Lower lobe of right lung (tissue), 2 donors: ENCODE results near the gene RAP2C. TPM values are rescaled to one million over a fixed set of nuclear protein-coding genes. Genes with fewer than 3 reads are reported as not detected.
A peak's percentile ranks its signal among the peaks of the same experiment; 100 is the strongest.

Experiments
- ATAC-seq, 2 donors: fragments of 200-7000 bp; cut with Tn5 transposase; one replicate each; pipeline ENCODE4 v1.9.1; 2020 to 2022; ENCODE audit warnings: mild to moderate bottlenecking in 2 of 2, moderate library complexity in 2 of 2
- DNase-seq: peaks from one replicate; pipeline ENCODE4 v3.0.0-alpha.2; 2020
- H3K27ac ChIP-seq: fragments of 200-600 bp; one replicate; pipeline ENCODE4 v1.8.0; 2022
- H3K27me3 ChIP-seq: fragments of 200-600 bp; one replicate; pipeline ENCODE4 v1.8.0; 2022; ENCODE audit warnings: low read depth
- H3K36me3 ChIP-seq: fragments of 200-600 bp; one replicate; pipeline ENCODE4 v1.8.0; 2022; ENCODE audit warnings: mild to moderate bottlenecking
- H3K4me1 ChIP-seq: fragments of 200-600 bp; one replicate; pipeline ENCODE4 v1.8.0; 2022
- H3K4me3 ChIP-seq: fragments of 200-600 bp; one replicate; pipeline ENCODE4 v1.8.0; 2022; ENCODE audit warnings: mild to moderate bottlenecking
- H3K9me3 ChIP-seq: fragments of 200-600 bp; one replicate; pipeline ENCODE4 v1.8.0; 2022
- intact Hi-C: fragments of 100-400 bp; cut with DNase I; formaldehyde crosslinking; loops from one replicate; pipeline ENCODE4 v1.11.0; 2022
- total RNA-seq: library from RNA; stranded (reverse); fragmentation: NEBNext Ultra II Directional; extraction: Animal tissue kit (Norgen Biotek cat#: 25700); gene quantifications from one replicate; pipeline ENCODE4 v1.2.1, GENCODE V29; 2021
- TF ChIP-seq, protein P1 (sequence below): fragments of 200-600 bp; IDR thresholded peaks from one replicate; pipeline ENCODE4 v1.8.0; 2022; ENCODE audit warnings: antibody characterized with exemption, mild to moderate bottlenecking
- donor health status: DM: no; HTN: yes; CAD: no; lungs with severe emphysema.

Gene RAP2C
- total RNA-seq, 1 donor from 2014 or later: 27.4 TPM

DNA sequence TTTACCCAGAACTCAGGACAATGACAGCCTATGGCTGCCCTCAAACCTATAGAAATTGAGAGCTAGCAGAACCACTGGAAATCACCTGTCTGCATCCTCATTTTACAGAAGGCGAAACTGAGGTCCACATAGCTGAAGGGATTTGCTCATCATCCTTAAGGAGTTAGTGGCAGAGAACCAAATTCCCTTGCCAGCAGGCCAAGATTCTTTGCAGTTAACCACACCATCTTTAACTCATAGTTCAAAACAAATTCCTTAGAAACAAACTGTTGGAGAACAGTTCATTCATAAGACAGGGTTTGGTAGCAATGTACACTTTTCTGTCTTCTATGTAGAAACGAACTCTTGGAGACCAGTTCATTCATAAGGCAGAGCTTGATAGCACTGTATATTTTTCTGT, 37.9 kb upstream of the RAP2C start:
- ATAC-seq (no peak), DNase-seq (no peak)
- Histone ChIP-seq H3K4me1 (no peaks in the 10 kb centered on the region), H3K27ac (no peak overlapping the region), H3K4me3 (no peak overlapping the region), H3K9me3 (no peaks in the 10 kb centered on the region), H3K36me3 (no peaks in the 10 kb centered on the region), H3K27me3 (no peaks in the 10 kb centered on the region)
- intact Hi-C loops: no loop called here
- TF ChIP-seq, protein P1, sequence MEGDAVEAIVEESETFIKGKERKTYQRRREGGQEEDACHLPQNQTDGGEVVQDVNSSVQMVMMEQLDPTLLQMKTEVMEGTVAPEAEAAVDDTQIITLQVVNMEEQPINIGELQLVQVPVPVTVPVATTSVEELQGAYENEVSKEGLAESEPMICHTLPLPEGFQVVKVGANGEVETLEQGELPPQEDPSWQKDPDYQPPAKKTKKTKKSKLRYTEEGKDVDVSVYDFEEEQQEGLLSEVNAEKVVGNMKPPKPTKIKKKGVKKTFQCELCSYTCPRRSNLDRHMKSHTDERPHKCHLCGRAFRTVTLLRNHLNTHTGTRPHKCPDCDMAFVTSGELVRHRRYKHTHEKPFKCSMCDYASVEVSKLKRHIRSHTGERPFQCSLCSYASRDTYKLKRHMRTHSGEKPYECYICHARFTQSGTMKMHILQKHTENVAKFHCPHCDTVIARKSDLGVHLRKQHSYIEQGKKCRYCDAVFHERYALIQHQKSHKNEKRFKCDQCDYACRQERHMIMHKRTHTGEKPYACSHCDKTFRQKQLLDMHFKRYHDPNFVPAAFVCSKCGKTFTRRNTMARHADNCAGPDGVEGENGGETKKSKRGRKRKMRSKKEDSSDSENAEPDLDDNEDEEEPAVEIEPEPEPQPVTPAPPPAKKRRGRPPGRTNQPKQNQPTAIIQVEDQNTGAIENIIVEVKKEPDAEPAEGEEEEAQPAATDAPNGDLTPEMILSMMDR: no peak

DNA sequence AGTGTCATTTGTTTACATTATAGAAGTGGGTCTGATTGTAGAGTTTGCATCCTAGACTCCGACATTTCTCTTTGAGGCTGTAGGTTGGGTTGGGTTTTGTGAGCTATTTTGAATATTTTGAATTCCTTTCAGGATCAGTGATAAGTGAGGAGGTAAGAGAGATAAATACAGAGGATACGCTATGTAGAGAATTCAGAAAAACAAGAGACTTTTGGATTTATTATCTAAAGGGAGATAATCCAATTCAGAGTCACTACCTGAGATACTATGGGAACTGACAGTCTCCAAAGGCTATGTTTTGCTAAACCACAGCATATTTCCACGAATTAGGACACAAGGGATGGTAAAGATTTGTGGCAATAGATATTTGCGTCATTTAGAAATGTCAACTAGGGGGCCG, 16.9 kb upstream of the RAP2C start:
- TF ChIP-seq, protein P1: no peak
- no peak for DNase-seq
- Histone ChIP-seq H3K4me3 (no peak overlapping the region), H3K27ac (no peak overlapping the region), H3K9me3 (no peaks in the 10 kb centered on the region), H3K36me3 (no peaks in the 10 kb centered on the region), H3K27me3 (no peaks in the 10 kb centered on the region), H3K4me1 (no peaks in the 10 kb centered on the region)
- no peak for ATAC-seq
- intact Hi-C loops: no loop called here

DNA sequence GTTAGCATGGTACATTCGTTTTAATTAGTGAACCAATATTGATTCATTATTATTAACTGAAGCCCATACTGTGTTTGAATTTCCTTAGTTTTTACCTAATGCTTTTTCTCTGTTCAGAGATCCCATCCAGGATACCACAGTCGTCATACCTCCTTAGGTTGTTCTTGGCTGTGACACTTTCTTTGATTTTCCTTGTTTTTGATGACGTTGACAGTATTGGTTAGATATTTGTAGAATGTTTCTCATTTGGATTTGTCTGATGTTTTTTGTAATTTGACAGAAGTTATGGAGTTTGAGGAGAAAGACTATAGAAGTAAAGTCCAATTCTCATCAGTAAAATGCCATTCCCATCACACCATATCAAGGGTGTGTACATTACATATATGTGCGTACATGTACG, 16.2 kb upstream of the RAP2C start:
- DNase-seq (no peak), ATAC-seq (no peak)
- H3K9me3 ChIP-seq: no peaks in the 10 kb centered on the region
- no peak overlapping the region for H3K27ac ChIP-seq
- intact Hi-C loops: no loop called here
- no peaks in the 10 kb centered on the region for H3K4me1 ChIP-seq
- no peaks in the 10 kb centered on the region for H3K27me3 ChIP-seq
- TF ChIP-seq, protein P1: no peak
- H3K36me3 ChIP-seq: no peaks in the 10 kb centered on the region
- H3K4me3 ChIP-seq: no peak overlapping the region

DNA sequence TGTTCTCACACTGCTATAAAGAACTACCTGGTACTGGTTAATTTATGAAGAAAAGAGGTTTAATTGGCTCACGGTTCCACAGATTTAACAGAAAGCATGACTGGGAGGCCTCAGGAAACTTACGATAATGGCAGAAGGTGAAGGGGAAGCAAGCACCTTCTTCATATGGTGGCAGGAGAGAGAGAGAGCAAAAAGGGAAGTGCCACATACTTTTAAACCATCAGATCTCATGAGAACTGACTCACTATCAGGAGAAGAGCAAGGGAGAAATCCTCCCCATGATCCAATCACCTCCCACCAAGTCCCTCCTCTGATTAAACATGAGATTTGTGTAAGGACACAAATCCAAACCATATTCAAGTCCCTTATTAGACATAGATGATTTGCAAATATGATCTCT, 12.3 kb upstream of the RAP2C start:
- H3K4me3 ChIP-seq: no peak overlapping the region
- H3K9me3 ChIP-seq: no peaks in the 10 kb centered on the region
- no peaks in the 10 kb centered on the region for H3K4me1 ChIP-seq
- intact Hi-C loops: no loop called here
- no peaks in the 10 kb centered on the region for H3K27me3 ChIP-seq
- H3K27ac ChIP-seq: no peak overlapping the region
- ATAC-seq: no peak
- DNase-seq: no peak
- no peaks in the 10 kb centered on the region for H3K36me3 ChIP-seq
- TF ChIP-seq, protein P1: no peak

DNA sequence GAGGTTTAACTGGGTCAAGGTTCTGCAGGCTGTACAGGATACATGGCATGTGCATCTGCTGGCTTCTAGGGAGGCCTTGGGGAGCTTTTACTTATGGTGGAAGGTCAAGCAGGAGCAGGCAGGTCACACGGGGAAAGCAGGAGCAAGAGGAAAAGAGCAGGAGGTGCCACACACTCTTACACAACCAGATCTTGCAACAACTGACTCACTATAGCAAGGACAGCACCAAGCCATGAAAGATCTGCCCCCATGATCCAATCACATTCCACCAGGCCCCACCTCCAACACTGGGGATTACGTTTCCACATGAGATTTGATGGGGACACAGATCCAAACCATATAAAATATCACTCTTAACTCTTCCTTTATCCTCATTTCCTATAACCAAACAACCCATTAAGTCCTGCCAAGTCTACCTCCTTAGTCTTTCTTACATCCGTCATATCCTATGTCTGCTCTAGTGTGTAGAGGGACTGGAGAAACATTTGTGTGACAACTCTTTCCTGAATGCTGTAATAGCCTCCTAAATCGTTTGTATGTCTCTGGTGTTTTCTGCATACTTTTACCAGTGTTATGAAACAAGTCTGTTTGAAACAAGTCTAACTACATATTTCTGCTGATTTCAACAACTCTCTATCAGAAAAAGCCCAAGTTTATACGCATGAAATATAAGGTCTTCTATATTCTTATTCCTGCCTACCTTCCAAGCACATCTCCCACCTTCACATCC, 8.3 kb upstream of the RAP2C start:
- H3K4me1 ChIP-seq: no peaks in the 10 kb centered on the region
- H3K36me3 ChIP-seq: no peaks in the 10 kb centered on the region
- intact Hi-C loops: no loop called here
- ATAC-seq (peak in 1 of 2 donors; percentile 54), DNase-seq (no peak)
- no peaks in the 10 kb centered on the region for H3K9me3 ChIP-seq
- H3K27ac ChIP-seq: no peak overlapping the region
- H3K4me3 ChIP-seq: no peak overlapping the region
- TF ChIP-seq, protein P1: no peak
- no peaks in the 10 kb centered on the region for H3K27me3 ChIP-seq
